GM19240 (cell line): Measurements from ENCODE around the gene GPC6.

ENCODE experiments used
- DNase-seq: peaks from one replicate; pipeline ENCODE4 v3.0.0; 2011; ENCODE audit warnings: low spot score; ENCODE audit not compliant: insufficient read length

The GPC6 gene

GRCh38 chr13:93561576-93562225, 335.1 kb downstream of the GPC6 start:
- no peak for DNase-seq

DNA sequence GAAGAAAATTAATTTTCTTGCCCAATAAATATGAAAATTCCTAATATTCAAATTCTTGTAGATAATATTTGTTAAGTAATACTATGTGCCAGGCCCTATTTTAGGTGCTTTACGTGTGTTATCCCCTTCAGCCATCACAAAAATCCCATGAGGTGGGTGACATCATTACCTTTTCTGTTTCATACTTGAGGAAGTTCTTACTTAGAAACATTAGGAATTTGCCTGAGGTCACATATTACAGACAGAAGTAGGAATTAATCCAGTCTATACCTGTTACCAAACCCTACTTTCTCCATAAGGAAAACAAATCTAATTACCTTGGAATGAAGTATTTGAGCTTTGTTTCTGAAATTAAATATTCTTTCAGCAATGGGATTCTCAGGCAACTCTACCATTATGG, 336.1 kb downstream of the GPC6 start:
- DNase-seq: no peak

DNA sequence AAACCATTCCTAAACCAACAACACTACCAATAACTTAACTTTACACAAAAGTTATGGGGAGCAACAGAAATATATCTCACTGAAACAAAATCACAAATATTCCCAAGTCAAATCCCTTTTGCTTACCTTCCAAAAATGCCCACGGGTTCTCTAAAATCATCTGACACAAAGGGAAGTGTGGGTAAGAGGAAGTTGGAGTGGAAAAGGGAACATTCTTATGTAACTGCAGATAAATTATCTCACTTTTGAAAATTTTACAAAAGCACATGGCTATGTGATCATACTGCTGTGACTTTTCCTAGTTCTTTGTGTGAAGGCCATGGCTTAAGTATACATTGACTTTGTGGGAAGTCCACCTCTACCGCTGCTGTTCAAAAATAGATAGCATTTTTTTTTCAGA, 350.5 kb downstream of the GPC6 start:
- no peak for DNase-seq

GRCh38 chr13:93589788-93590187, 363.2 kb downstream of the GPC6 start:
- no peak for DNase-seq

DNA sequence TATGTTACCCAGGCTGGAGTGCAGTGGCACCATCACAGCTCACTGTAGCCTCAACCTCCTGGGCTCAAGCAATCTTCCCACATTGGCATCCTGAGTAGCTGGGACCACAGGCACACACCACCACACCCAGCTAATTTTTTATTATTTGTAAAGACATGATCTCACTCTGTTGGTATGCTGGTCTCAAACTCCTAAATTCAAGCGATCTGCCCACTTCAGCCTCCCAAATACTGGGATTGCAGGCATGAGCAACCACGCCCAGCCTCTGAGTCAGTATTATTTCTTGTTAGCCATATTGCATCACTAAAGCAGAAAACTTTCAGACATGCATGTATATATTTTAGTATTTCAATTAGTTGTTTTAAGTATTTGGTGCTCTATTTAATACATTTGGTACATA, 376.4 kb downstream of the GPC6 start:
- no peak for DNase-seq

GRCh38 chr13:93614776-93615175, 388.2 kb downstream of the GPC6 start:
- no peak for DNase-seq

GRCh38 chr13:93620181-93620765, 393.7 kb downstream of the GPC6 start:
- no peak for DNase-seq

DNA sequence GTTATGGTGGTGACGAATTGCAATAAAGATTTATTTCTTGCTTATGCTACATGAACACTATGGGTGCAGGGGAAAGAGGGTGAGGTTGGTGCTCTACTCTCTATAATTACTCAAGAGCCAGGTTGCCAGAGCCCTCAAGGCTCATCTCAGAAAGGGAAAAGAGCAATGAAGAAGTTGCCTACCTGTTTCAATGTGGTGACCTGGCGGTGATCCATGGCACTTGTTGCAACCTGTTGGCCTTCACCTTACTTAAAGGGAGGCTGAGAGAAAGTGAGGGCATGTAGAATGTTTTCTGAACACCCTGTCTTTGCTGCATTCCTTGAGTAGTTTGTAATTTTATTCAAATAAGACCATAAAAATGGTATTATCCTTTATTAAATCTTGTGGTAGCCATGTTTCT, 394.4 kb downstream of the GPC6 start:
- no peak for DNase-seq

GRCh38 chr13:93621966-93622365, 395.4 kb downstream of the GPC6 start:
- DNase-seq: no peak

DNA sequence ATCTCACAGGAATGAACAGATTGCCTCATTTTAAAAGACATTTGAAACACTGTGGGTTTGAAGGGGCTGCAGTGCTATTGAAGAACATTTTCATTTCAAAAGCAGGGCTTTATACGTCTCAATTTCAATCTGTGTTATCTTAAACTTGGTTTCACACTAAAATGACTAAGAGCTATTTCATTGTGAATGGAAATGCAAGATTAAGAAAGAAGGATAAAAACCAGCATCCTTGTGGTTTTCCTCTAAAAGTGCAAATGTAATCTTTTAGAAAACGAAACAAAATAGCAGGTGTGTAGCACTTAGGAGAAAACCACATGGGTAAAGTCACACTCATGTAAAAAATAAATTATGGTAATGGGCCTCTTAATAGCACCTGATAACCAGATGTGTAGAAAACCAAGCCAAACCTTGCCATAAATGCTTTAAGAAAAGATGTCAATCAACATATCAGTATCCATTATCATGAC, 397.7 kb downstream of the GPC6 start:
- DNase-seq: no peak

DNA sequence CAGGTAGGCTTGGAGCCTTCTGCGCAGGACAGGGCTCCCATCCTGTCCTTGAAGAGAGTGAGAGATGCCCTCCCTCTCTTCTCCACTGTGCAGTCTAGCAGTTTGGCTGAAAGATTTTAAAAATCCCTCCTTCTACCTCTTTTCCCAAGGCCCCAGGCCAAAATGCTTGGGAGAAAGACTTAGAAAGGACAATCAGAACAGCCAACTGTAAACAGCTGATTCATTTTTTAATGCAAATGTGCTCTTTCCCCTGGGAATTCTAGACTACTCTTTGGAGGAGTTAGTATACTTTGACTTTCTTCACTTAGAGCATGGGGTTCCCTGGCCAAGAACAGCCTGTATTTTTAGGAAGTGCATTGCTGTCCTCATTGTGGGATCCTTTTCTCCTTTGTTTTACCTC, 398.9 kb downstream of the GPC6 start:
- no peak for DNase-seq

DNA sequence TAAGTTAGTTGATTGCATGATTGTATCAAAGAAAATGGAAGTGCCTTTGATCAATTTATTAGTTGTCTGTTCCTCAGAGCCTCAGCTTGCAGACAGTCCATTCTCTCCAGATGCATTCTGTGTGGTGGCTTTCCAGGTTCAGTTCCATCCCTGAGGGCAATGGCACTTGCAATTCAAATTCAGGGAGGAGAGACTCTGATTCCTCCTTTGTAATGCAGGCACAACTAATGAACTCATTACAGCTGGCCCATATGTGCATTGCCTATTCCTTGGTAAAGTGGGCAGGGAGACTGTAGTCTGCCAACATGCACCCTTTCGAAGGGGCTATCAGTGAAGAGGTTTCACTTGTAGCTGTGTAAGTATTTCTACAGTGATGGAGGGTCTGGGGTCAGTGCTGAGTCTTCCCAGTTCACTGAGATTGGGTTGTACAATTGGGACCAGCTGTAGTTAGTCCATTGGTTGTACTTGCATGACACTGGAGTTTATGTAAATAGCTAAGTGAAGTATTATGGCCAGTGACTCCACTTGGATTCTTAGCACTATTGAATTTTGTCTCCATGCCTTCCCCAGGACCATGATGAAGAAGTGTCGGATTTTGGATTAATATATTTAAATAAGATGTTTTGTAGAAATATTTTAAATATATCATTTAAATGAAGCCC, 401.7 kb downstream of the GPC6 start:
- DNase-seq: no peak

- DNase-seq: no peak
These were observed 409.0 kb downstream of the GPC6 start for GRCh38 chr13:93635616-93636032.

DNA sequence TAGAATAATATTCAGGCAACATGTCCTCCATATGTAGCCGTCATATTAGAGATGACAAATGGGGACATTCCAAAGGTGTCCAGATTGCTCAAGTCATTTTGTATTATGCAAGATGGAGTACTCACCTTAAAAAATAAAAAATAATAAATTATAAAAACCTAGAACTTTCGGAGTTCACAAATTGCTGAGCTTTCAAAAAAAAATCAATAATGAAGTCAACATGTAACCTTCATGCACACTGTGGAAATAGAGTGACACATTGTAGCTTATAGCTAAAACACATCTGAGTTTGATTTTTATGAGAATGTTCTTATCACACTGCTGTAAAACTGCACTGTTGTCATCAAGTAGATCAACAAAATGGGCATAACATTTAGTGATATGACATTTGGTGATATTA, 411.2 kb downstream of the GPC6 start:
- no peak for DNase-seq

- DNase-seq: no peak
These were observed 413.8 kb downstream of the GPC6 start for GRCh38 chr13:93640452-93640851.

DNA sequence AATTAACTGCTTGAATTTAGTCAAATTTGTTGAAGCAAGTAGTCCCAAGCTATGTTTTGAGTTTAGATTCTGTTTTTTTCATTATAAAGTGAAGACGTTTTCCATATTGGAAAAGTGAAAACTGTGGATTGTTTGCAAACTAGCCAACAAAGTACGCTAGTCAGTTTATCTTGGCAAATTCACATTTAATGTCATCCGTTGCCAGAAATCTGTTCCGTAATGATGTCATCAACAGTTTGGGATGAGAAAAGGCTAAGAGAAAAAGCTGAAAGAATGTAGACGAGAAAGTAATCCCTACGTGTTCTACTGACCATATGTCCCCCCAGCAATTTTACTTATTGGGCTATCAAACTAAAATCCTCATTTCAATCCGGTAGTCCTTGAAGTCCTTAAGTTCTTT, 419.6 kb downstream of the GPC6 start:
- DNase-seq: no peak

DNA sequence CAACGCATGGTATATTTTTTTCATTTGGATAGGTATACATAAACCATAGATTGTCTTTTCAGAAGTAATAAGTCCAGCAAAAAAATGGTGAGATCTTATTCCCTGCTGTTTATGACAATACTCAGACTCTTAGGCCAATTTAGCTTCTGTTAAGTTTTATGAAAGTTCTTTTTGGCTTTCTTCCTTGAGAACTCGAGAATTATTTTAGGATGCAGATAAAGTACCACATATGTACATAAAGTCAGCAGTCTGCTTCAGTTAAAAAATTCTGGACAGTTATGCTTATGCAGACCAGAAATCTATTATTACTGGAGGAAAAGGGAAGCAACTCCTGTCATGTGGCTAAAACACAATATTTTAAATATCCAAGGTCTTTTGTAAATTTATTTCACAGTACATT, 422.9 kb downstream of the GPC6 start:
- no peak for DNase-seq

GRCh38 chr13:93653776-93654175, 427.2 kb downstream of the GPC6 start:
- DNase-seq: no peak

DNA sequence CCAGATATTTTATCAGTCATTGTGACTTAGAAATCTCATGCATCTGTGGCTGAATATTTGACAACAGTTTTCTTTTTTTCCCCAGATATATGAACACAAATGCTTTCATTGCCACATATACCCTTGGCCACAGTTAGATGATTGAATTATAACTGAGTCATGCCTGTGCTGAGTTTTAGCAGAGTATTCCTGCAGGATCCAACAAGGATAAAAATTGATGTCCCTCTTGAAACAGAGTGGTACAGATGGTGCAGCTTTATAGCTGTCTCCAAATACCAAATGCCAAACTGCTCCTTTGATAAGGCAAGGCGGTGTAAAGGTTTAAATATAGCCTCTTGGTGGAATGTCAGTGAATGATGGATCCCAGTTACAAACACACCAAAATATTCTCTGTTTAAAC, 428.5 kb downstream of the GPC6 start:
- DNase-seq: no peak

DNA sequence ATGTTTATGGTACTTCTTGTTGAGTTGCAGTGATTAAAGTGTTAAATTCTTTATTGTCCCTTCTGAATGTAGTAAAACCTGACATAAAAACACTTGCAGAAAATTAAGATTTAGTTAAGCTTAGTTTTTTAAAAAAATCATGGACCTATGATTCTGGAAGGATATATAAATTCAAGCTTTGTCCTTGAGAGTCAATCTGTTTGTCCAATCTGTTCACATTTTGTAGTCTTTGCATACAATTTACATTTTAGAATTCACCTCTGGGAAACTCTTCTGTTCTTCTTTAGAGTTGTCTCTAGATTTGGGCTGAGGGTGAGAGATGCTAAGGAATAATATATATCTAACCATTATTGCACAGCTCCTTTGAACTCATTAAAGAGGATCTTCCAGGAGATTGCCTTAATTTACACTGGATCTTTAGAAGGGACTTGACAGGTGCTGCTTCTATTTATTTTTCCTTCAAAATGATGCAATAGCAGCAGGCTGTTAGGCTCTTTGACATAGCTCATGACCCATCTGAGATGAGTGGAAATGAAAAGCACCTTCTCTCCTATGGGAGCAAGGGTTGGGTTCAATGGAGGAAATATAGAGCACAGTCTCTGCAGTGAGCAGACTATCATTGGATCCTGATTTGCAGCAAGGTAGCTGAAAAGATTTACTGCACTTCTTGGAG, 433.9 kb downstream of the GPC6 start:
- no peak for DNase-seq

- no peak for DNase-seq
These were observed 444.3 kb downstream of the GPC6 start for GRCh38 chr13:93670866-93671265.

- no peak for DNase-seq
These were observed 446.4 kb downstream of the GPC6 start for GRCh38 chr13:93672996-93673395.
